Lung (tissue), 12 donors: ENCODE measurements around the gene NLGN1. TPM values are rescaled to one million over a fixed set of nuclear protein-coding genes. Genes with fewer than 3 reads are reported as not detected.

Source experiments
- ATAC-seq: fragments of 200-7000 bp; cut with Tn5 transposase; one replicate; pipeline ENCODE4 v1.9.1; 2020; ENCODE audit warnings: moderate number of reproducible peaks; ENCODE audit not compliant: insufficient read depth, low FRiP score
- DNase-seq, 3 donors: peaks; one replicate each; pipeline ENCODE4 v3.0.0-alpha.2; 2013 to 2017
- H3K27ac ChIP-seq, 2 donors: one replicate each; pipeline ENCODE4 v1.5.1; 2013; ENCODE audit warnings: mild to moderate bottlenecking in 2 of 2, moderate library complexity in 2 of 2, control low read depth in 1 of 2, inconsistent platforms in 1 of 2, low read depth in 1 of 2, low read length in 1 of 2
- H3K27me3 ChIP-seq, 3 donors: one replicate each; pipeline ENCODE4 v1.5.1; 2013; ENCODE audit warnings: low read length in 2 of 3; ENCODE audit not compliant: control insufficient read depth in 3 of 3, insufficient read depth in 3 of 3
- H3K36me3 ChIP-seq, 4 donors: one replicate each; pipeline ENCODE4 v1.5.1; 2013; ENCODE audit warnings: low read length in 4 of 4, mild to moderate bottlenecking in 1 of 4, moderate library complexity in 1 of 4; ENCODE audit not compliant: control insufficient read depth in 4 of 4, insufficient read depth in 4 of 4
- H3K4me1 ChIP-seq, 5 donors: one replicate each; pipeline ENCODE4 v1.5.1; 2013; ENCODE audit warnings: low read length in 5 of 5, mild to moderate bottlenecking in 2 of 5, moderate library complexity in 1 of 5; ENCODE audit not compliant: control insufficient read depth in 5 of 5, insufficient read depth in 5 of 5
- H3K4me3 ChIP-seq: one replicate; pipeline ENCODE4 v1.5.1; 2013; ENCODE audit warnings: mild to moderate bottlenecking, control low read depth, moderate library complexity
- H3K9ac ChIP-seq, 2 donors: one replicate each; pipeline ENCODE4 v1.5.1; 2013; ENCODE audit warnings: low read length in 2 of 2, control low read depth in 1 of 2; ENCODE audit not compliant: insufficient read depth in 1 of 2
- H3K9me3 ChIP-seq, 4 donors: one replicate each; pipeline ENCODE4 v1.5.1; 2013; ENCODE audit warnings: low read length in 3 of 4, mild to moderate bottlenecking in 1 of 4, moderate library complexity in 1 of 4; ENCODE audit not compliant: control insufficient read depth in 4 of 4, insufficient read depth in 3 of 4
- CTCF ChIP-seq: IDR thresholded peaks from 2 replicates; pipeline ENCODE4 v1.5.1; 2012; ENCODE audit warnings: mild to moderate bottlenecking; ENCODE audit errors: control extremely low read depth, extremely low read depth
- WGBS, 2 donors: extraction: QIAGEN DNeasy Blood & Tissue Kit; methylation state at CpG; one replicate each; pipeline ENCODE4 v1.1.7; 2013; 5-methylcytosine and 5-hydroxymethylcytosine counted together
- polyA plus RNA-seq, 2 donors: library from polyadenylated mRNA; stranded (reverse); fragments of 200-250 nt; gene quantifications; one replicate each; pipeline ENCODE4 v1.2.1, GENCODE V29; 2013
- total RNA-seq, 2 donors: library from RNA; depleted of rRNA in 1 of 2; stranded (reverse); fragments of >200 nt in 1 of 2; gene quantifications; one replicate each; pipeline ENCODE4 v1.2.1, GENCODE V29; 2014 to 2021
- donor health status: control.
- donor health status: control.
- donor health status: Bipolar disorder and iron deficiency.
- donor health status: healthy.
- donor health status: DM: yes; HTN: yes; CAD: no.

Gene NLGN1
- total and polyA plus RNA-seq, 4 donors = 0.24 to 22.2 (median 1.9) TPM

GRCh38 chr3:174329321-174329720 lies 931.8 kb downstream of the NLGN1 start:
- no peak for TF ChIP-seq CTCF
- Histone ChIP-seq H3K4me3 (no peak overlapping the region), H3K36me3 (no peaks in the 10 kb centered on the region), H3K27ac (no peak overlapping the region), H3K4me1 (no peaks in the 10 kb centered on the region), H3K27me3 (no peaks in the 10 kb centered on the region), H3K9ac (no peak overlapping the region), H3K9me3 (no peaks in the 10 kb centered on the region)
- 86 to 93% methylated on average over 3 of the region's 3 CpGs for WGBS, 2 donors
- no peak for DNase-seq
- ATAC-seq = no peak

GRCh38 chr3:174330303-174330702 lies 932.8 kb downstream of the NLGN1 start:
- no peak overlapping the region for H3K27ac ChIP-seq
- no peaks in the 10 kb centered on the region for H3K27me3 ChIP-seq
- H3K4me3 ChIP-seq = no peak overlapping the region
- no peak for ATAC-seq
- no peaks in the 10 kb centered on the region for H3K9me3 ChIP-seq
- H3K4me1 ChIP-seq = no peaks in the 10 kb centered on the region
- no peak for TF ChIP-seq CTCF
- peak; percentile 41 to 70 (median 58) for DNase-seq
- no peaks in the 10 kb centered on the region for H3K36me3 ChIP-seq
- H3K9ac ChIP-seq = no peak overlapping the region

GRCh38 chr3:174331095-174331800 lies 933.7 kb downstream of the NLGN1 start:
- H3K9ac ChIP-seq = no peak overlapping the region
- no peaks in the 10 kb centered on the region for H3K36me3 ChIP-seq
- no peaks in the 10 kb centered on the region for H3K27me3 ChIP-seq
- TF ChIP-seq CTCF = no peak
- H3K9me3 ChIP-seq = no peaks in the 10 kb centered on the region
- 49 to 68% methylated on average over 6 of the region's 6 CpGs for WGBS, 2 donors
- H3K4me1 ChIP-seq = no peaks in the 10 kb centered on the region
- DNase-seq = no peak
- H3K4me3 ChIP-seq = no peak overlapping the region
- no peak overlapping the region for H3K27ac ChIP-seq
- peak; percentile 45 for ATAC-seq

GRCh38 chr3:174332391-174332790 lies 934.8 kb downstream of the NLGN1 start:
- 80 to 85% methylated on average over 2 of the region's 2 CpGs for WGBS, 2 donors
- Histone ChIP-seq H3K9ac (no peak overlapping the region), H3K4me3 (no peak overlapping the region), H3K36me3 (no peaks in the 10 kb centered on the region), H3K27me3 (no peaks in the 10 kb centered on the region), H3K27ac (no peak overlapping the region), H3K9me3 (no peaks in the 10 kb centered on the region), H3K4me1 (no peaks in the 10 kb centered on the region)
- no peak for ATAC-seq
- no peak for TF ChIP-seq CTCF
- DNase-seq = no peak
